Stimulated activated effector memory CD8-positive, alpha-beta T cell treated with anti-CD3 and anti-CD28 coated beads, Interleukin-12 subunit alpha, Interleukin-12 subunit beta, amount 100 ng/mL, for 72 hours (primary cell): ENCODE data around the gene LDAF1.

Experiments
- ATAC-seq: fragments of 150-1000 bp; cut with Tn5 transposase; 2 replicates; pipeline ENCODE4 v1.10.0; 2021
- DNase-seq, 2 donors: peaks; one replicate each; pipeline ENCODE4 v3.0.0; 2021 to 2022; ENCODE audit warnings: low spot score in 2 of 2
- H3K27ac Mint-ChIP-seq: one replicate; pipeline ENCODE4 v1.8.0; 2022; ENCODE audit warnings: mild to moderate bottlenecking, mixed read lengths
- H3K36me3 Mint-ChIP-seq: one replicate; pipeline ENCODE4 v1.8.0; 2022; ENCODE audit warnings: mild to moderate bottlenecking, mixed read lengths
- H3K4me1 Mint-ChIP-seq: one replicate; pipeline ENCODE4 v1.8.0; 2022; ENCODE audit warnings: mixed read lengths
- H3K4me3 Mint-ChIP-seq: one replicate; pipeline ENCODE4 v1.8.0; 2022; ENCODE audit warnings: mild to moderate bottlenecking, mixed read lengths
- H3K9me3 Mint-ChIP-seq: one replicate; pipeline ENCODE4 v1.8.0; 2022; ENCODE audit warnings: mixed read lengths

The LDAF1 gene

DNA sequence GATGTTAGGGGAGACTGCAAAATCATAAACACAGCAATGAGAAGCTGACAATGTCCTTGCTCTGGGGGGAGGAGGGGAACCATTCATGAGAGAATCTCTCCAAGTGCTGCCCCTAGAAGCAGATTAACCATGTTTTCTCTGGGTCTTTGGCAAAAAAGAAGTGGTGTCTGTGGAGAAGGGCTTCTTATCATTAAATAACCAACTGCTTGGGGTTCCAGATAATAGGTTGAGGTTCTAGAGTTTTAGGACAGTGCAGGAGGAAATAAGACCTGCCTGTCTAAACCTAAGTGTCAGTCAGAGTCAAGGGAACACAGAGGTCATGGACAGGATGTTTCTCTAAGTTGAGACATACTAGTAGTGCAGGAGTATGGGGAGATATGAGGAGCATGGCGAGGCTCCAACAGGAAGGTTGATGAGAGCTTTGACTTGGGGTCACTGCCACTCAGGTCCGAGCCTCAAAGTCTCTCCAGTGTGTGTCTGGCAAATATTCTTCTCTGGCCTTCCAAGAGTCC lies 69.9 kb downstream of the LDAF1 start:
- no peak for ATAC-seq
- no peaks in the 10 kb centered on the region for H3K36me3 Mint-ChIP-seq
- H3K4me3 Mint-ChIP-seq: no peak overlapping the region
- H3K27ac Mint-ChIP-seq: no peak overlapping the region
- H3K4me1 Mint-ChIP-seq: peaks cover 6% of the 10 kb centered on the region
- no peaks in the 10 kb centered on the region for H3K9me3 Mint-ChIP-seq
- DNase-seq: no peak
